Neural progenitor cell (in vitro differentiated cells): ENCODE measurements around the gene KPNB1. TPM values are rescaled to one million over a fixed set of nuclear protein-coding genes. Genes with fewer than 3 reads are reported as not detected.
A peak's percentile ranks its signal among the peaks of the same experiment; 100 is the strongest.

ENCODE experiments used
- DNase-seq: peaks from one replicate; pipeline ENCODE4 v3.0.0-alpha.2; 2016; ENCODE audit warnings: low spot score
- H2AFZ ChIP-seq: fragments of 200-600 bp; sonication (generic); replicated peaks from 2 replicates; pipeline ENCODE4 v1.6.1; 2016; ENCODE audit warnings: antibody characterized with exemption
- H3F3A ChIP-seq: fragments of 200-600 bp; sonication (generic); 2 replicates; pipeline ENCODE4 v1.6.1; 2016; ENCODE audit warnings: antibody characterized with exemption, low read depth
- H3K27ac ChIP-seq: fragments of 200-600 bp; sonication (generic); 2 replicates; pipeline ENCODE4 v1.5.1; 2016; ENCODE audit warnings: mild to moderate bottlenecking
- H3K27me3 ChIP-seq: fragments of 200-600 bp; sonication (generic); 2 replicates; pipeline ENCODE4 v1.6.1; 2016; ENCODE audit warnings: mild to moderate bottlenecking, moderate library complexity
- H3K36me3 ChIP-seq: fragments of 200-600 bp; sonication (generic); 2 replicates; pipeline ENCODE4 v1.5.1; 2016
- H3K4me1 ChIP-seq: fragments of 200-600 bp; sonication (generic); 2 replicates; pipeline ENCODE4 v1.6.1; 2016; ENCODE audit warnings: mixed run types
- H3K4me2 ChIP-seq: fragments of 200-600 bp; sonication (generic); 2 replicates; pipeline ENCODE4 v1.6.1; 2016
- H3K4me3 ChIP-seq: fragments of 200-600 bp; sonication (generic); 2 replicates; pipeline ENCODE4 v1.5.1; 2016
- H3K79me2 ChIP-seq: fragments of 200-600 bp; sonication (generic); 2 replicates; pipeline ENCODE4 v1.6.1; 2016; ENCODE audit warnings: low read depth
- H3K9ac ChIP-seq: fragments of 200-600 bp; sonication (generic); 2 replicates; pipeline ENCODE4 v1.6.1; 2016
- H3K9me3 ChIP-seq: fragments of 200-600 bp; sonication (generic); 2 replicates; pipeline ENCODE4 v1.5.1; 2016; ENCODE audit warnings: low read depth
- H4K20me1 ChIP-seq: fragments of 200-600 bp; sonication (generic); 2 replicates; pipeline ENCODE4 v1.6.1; 2016; ENCODE audit warnings: low read depth
- H3K27ac Mint-ChIP-seq: 3 replicates; pipeline ENCODE4 v1.8.0; 2021; ENCODE audit warnings: mixed read lengths
- H3K27me3 Mint-ChIP-seq: 2 replicates; pipeline ENCODE4 v1.8.0; 2022; ENCODE audit warnings: low read depth, mild to moderate bottlenecking, inconsistent platforms, moderate library complexity, mixed read lengths; ENCODE audit not compliant: insufficient read depth
- H3K36me3 Mint-ChIP-seq: 3 replicates; pipeline ENCODE4 v1.8.0; 2021; ENCODE audit warnings: mixed read lengths
- H3K4me1 Mint-ChIP-seq: 3 replicates; pipeline ENCODE4 v1.8.0; 2021; ENCODE audit warnings: mixed read lengths
- H3K4me3 Mint-ChIP-seq: 3 replicates; pipeline ENCODE4 v1.8.0; 2021; ENCODE audit warnings: mild to moderate bottlenecking, moderate library complexity, mixed read lengths
- H3K9me3 Mint-ChIP-seq: 3 replicates; pipeline ENCODE4 v1.8.0; 2020; ENCODE audit warnings: mixed read lengths
- EZH2 ChIP-seq: fragments of 200-600 bp; sonication (generic); IDR thresholded peaks from 2 replicates; pipeline ENCODE4 v1.6.1; 2017; ENCODE audit warnings: antibody characterized with exemption, mild to moderate bottlenecking, moderate library complexity
- EZH2phosphoT487 ChIP-seq: fragments of 200-600 bp; sonication (generic); IDR thresholded peaks from 2 replicates; pipeline ENCODE4 v1.6.1; 2017; ENCODE audit warnings: antibody characterized with exemption
- total RNA-seq: library from RNA; depleted of rRNA; stranded (reverse); fragments of >200 nt; gene quantifications from 2 replicates; pipeline ENCODE4 v1.2.3, GENCODE V29; 2015; ENCODE audit warnings: low replicate concordance
- TF ChIP-seq, protein P1 (sequence below): fragments of 200-600 bp; sonication (generic); IDR thresholded peaks from 2 replicates; pipeline ENCODE4 v1.5.1; 2017; ENCODE audit warnings: antibody characterized with exemption, mild to moderate bottlenecking

Gene KPNB1
- 454 and 543 TPM in 2 replicates for total RNA-seq

DNA sequence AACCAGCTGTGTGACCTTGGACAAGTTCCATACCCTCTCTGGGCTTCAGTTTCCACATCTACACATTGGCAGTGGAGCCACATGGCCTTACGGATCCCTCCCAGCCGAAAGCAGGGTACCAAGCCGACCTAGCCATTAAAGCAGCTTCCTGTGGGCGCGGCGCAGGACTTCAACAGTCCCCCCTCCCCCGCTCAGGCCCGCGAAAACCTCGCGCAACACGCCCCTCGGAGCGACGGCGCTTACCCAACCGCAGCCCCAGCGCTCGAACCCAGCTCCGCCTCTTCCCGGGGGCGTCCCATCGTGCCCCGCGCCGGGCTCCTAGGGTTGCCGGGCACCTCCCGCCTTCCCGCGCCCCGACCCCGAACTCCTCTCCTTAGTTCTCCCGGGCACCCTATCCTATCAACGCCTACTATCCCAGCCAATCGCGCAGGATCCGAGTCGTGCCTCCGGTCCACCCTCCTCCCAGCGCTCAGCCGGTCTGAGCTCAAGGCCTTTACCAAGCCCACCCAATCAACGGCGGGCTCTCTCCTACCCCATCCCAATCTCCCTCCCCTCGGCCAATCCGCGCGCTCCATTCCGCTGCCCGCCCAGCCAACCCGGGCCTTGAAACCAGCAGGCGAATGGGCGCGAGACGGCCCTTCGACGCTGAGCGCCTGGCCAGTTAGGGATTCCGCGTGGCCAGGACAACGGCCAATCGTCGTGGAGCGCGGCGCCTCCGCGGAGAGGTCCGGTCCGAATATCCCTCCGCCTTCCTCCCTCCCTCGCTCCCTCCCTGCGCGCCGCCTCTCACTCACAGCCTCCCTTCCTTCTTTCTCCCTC is at the start of gene KPNB1:
Gene KPNB1 (plus strand): TSS at position 767 of the 819 bp plus-strand sequence. CDS start 326 bp downstream, outside the sequence.
- H3K9me3 Mint-ChIP-seq = peaks cover 2% of the 10 kb centered on the region
- Histone ChIP-seq H3K4me2 (peak within 1 kb of the TSS; percentile 82), H3K36me3 (peaks cover 23% of the 10 kb centered on the region), H3K9me3 (no peaks in the 10 kb centered on the region), H3F3A (peaks cover 27% of the 10 kb centered on the region), H3K4me1 (peaks cover 19% of the 10 kb centered on the region), H3K27me3 (no peaks in the 10 kb centered on the region), H3K4me3 (peak within 1 kb of the TSS; percentile 70), H2AFZ (peak within 1 kb of the TSS; percentile 60), H3K79me2 (peaks cover 72% of the 10 kb centered on the region), H3K9ac (peak within 1 kb of the TSS; percentile 70), H4K20me1 (peaks cover 40% of the 10 kb centered on the region), H3K27ac (peak within 1 kb of the TSS; percentile 77)
- H3K4me3 Mint-ChIP-seq = peak within 1 kb of the TSS; percentile 98
- peaks cover 33% of the 10 kb centered on the region for H3K4me1 Mint-ChIP-seq
- H3K27ac Mint-ChIP-seq = peak within 1 kb of the TSS; percentile 95
- peaks cover 5% of the 10 kb centered on the region for H3K27me3 Mint-ChIP-seq
- DNase-seq = peak; percentile 100
- no peak for TF ChIP-seq EZH2
- TF ChIP-seq, protein P1, sequence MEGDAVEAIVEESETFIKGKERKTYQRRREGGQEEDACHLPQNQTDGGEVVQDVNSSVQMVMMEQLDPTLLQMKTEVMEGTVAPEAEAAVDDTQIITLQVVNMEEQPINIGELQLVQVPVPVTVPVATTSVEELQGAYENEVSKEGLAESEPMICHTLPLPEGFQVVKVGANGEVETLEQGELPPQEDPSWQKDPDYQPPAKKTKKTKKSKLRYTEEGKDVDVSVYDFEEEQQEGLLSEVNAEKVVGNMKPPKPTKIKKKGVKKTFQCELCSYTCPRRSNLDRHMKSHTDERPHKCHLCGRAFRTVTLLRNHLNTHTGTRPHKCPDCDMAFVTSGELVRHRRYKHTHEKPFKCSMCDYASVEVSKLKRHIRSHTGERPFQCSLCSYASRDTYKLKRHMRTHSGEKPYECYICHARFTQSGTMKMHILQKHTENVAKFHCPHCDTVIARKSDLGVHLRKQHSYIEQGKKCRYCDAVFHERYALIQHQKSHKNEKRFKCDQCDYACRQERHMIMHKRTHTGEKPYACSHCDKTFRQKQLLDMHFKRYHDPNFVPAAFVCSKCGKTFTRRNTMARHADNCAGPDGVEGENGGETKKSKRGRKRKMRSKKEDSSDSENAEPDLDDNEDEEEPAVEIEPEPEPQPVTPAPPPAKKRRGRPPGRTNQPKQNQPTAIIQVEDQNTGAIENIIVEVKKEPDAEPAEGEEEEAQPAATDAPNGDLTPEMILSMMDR = no peak
- no peak for TF ChIP-seq EZH2phosphoT487
- peaks cover 19% of the 10 kb centered on the region for H3K36me3 Mint-ChIP-seq

DNA sequence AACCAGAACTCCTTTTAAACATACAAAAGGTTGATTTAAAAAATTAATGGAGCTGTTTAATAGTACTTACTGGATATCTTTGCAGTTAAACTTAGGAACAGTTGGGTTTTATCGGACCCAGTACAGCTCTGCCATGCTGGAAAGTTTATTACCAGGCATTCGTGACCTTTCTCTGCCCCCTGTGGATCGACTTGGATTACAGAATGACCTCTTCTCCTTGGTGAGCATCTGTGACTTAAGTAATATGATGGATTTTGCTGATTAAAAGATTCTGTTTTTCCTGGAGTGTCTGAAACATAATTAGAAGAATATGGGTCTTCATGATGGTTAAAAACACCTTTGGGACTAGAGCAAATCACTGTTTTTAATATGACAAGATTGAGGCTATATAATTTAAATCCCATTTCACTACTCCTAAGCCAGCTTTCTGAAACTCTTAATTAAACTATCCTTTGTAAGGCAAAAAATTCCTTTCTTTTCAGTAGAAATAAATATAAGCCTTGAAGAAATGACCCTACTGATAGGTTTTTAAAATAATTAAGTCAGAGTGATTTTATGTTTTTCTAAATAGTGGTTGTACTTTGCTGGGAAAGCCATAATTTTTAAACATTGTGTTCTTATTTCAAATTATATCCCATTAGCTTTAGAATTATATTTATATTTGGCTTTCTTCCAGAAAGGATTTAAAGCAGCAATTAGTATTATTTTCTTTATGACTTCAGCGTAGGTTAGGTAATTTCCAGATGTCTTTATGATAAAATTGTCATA is 45.7 kb upstream of the KPNB1 start:
- H3K4me3 Mint-ChIP-seq = no peak overlapping the region
- Histone ChIP-seq H2AFZ (no peak overlapping the region), H3K4me1 (no peaks in the 10 kb centered on the region), H3K9me3 (no peaks in the 10 kb centered on the region), H3F3A (peaks cover 12% of the 10 kb centered on the region), H4K20me1 (no peaks in the 10 kb centered on the region), H3K79me2 (no peaks in the 10 kb centered on the region), H3K4me3 (no peak overlapping the region), H3K9ac (no peak overlapping the region), H3K4me2 (no peak overlapping the region), H3K27ac (no peak overlapping the region), H3K36me3 (peaks cover 29% of the 10 kb centered on the region), H3K27me3 (no peaks in the 10 kb centered on the region)
- peaks cover 36% of the 10 kb centered on the region for H3K36me3 Mint-ChIP-seq
- H3K9me3 Mint-ChIP-seq = no peaks in the 10 kb centered on the region
- no peaks in the 10 kb centered on the region for H3K27me3 Mint-ChIP-seq
- no peak for DNase-seq
- H3K27ac Mint-ChIP-seq = no peak overlapping the region
- peaks cover 7% of the 10 kb centered on the region for H3K4me1 Mint-ChIP-seq
- no peak for TF ChIP-seq EZH2
- TF ChIP-seq EZH2phosphoT487 = no peak
- TF ChIP-seq, protein P1 = no peak

DNA sequence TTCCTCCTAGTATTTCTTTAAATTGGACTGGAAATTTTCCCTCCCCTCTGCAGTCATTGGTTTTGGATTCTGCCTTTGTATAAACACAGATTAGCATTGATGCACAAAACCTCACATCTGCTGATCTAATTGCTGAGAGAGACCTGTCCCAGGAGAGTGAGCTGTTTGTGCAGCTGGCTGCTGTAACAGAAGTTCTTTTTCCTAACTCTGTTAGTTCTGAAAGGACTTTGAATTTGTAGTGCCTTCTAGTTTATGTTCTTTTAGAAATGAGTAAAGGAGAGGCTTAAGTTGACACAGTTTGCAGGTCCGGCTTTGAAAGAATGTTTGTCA is 45.2 kb upstream of the KPNB1 start:
- Histone ChIP-seq H3K36me3 (peaks cover 24% of the 10 kb centered on the region), H3K27ac (no peak overlapping the region), H3F3A (peaks cover 12% of the 10 kb centered on the region), H3K9me3 (no peaks in the 10 kb centered on the region), H3K4me3 (no peak overlapping the region), H3K4me1 (no peaks in the 10 kb centered on the region), H3K27me3 (no peaks in the 10 kb centered on the region), H4K20me1 (no peaks in the 10 kb centered on the region), H2AFZ (no peak overlapping the region), H3K9ac (no peak overlapping the region), H3K79me2 (no peaks in the 10 kb centered on the region), H3K4me2 (no peak overlapping the region)
- Mint-ChIP-seq H3K36me3 (peaks cover 32% of the 10 kb centered on the region), H3K27ac (no peak overlapping the region), H3K27me3 (no peaks in the 10 kb centered on the region), H3K4me3 (no peak overlapping the region), H3K9me3 (no peaks in the 10 kb centered on the region), H3K4me1 (peaks cover 7% of the 10 kb centered on the region)
- no peak for DNase-seq
- TF ChIP-seq EZH2phosphoT487 (no peak), EZH2 (no peak)
- TF ChIP-seq, protein P1 = no peak
